K562 (cell line): ENCODE measurements around the gene USP2. TPM values are rescaled to one million over a fixed set of nuclear protein-coding genes. Genes with fewer than 3 reads are reported as not detected.

Experiments
- KDM5B ChIP-seq: fragments of 200-600 bp; sonication (generic); IDR thresholded peaks from 2 replicates; pipeline ENCODE4 v1.6.1; 2012; ENCODE audit warnings: low read depth, mild to moderate bottlenecking, moderate library complexity, low read length, control low read depth, inconsistent platforms; ENCODE audit not compliant: insufficient replicate concordance
- NFIC ChIP-seq: fragments of 450-650 bp; IDR thresholded peaks from 2 replicates; pipeline ENCODE4 v1.6.1; 2017; ENCODE audit warnings: mild to moderate bottlenecking, inconsistent platforms
- SIN3A ChIP-seq, 2 experiments: fragments of 150-350 bp in 1 of 2; IDR thresholded peaks; 2 replicates each; pipeline ENCODE4 v1.6.1; 2011 to 2016; ENCODE audit warnings: borderline replicate concordance in 2 of 2, low read depth in 2 of 2, low read length in 2 of 2, mild to moderate bottlenecking in 2 of 2, moderate library complexity in 2 of 2; ENCODE audit not compliant: control insufficient read depth in 1 of 2
- polyA plus RNA-seq, 8 experiments: library from polyadenylated mRNA; depleted of rRNA in 4 of 8; stranded (reverse) in 5 of 8; unstranded in 3 of 8; fragments of >200 nt; fragmentation: Nextera tagmentation in 2 of 8; fragmentation: Illumina TruSeq in 1 of 8; extraction: Ambion mirVana in 2 of 8; extraction: Trizol in 1 of 8; gene quantifications; 2 replicates each; pipeline versions ENCODE4 v1.2.1 to v1.2.3, GENCODE V29; 2011 to 2014; ENCODE audit warnings: inconsistent platforms in 1 of 8, missing spikeins in 1 of 8
- total RNA-seq, 7 experiments: library from RNA; depleted of rRNA in 6 of 7; stranded (reverse); fragments of >200 nt in 6 of 7; fragmentation: Illumina TruSeq in 2 of 7; extraction: Trizol in 2 of 7; gene quantifications; 2 replicates each; pipeline versions ENCODE4 v1.2.1 to v1.2.3, GENCODE V29; 2011 to 2021; ENCODE audit warnings: low replicate concordance in 1 of 7
- TF ChIP-seq, protein P1 (sequence below): fragments of 250-450 bp; sonication (Bioruptor Pico); IDR thresholded peaks from 2 replicates; pipeline ENCODE4 v1.4.0; 2020
- TF ChIP-seq, protein P2 (sequence below): fragments of 250-450 bp; sonication (Bioruptor Pico); IDR thresholded peaks from 2 replicates; pipeline ENCODE4 v1.9.0; 2021; ENCODE audit warnings: mild to moderate bottlenecking
- TF ChIP-seq, protein P3 (sequence below): fragments of 250-450 bp; sonication (Bioruptor Pico); IDR thresholded peaks from 2 replicates; pipeline ENCODE4 v1.4.0; 2020
- TF ChIP-seq, protein P4 (sequence below), 2 experiments: fragments of 450-650 bp; formaldehyde crosslinking in 1 of 2; IDR thresholded peaks; 2 replicates each; pipeline versions ENCODE4 v1.4.0 to v1.6.1; 2014 to 2020; ENCODE audit warnings: mild to moderate bottlenecking in 2 of 2, borderline replicate concordance in 1 of 2, low read depth in 1 of 2

The USP2 gene
- total and polyA plus RNA-seq, 9 of the 15 experiments (the other 6 are each of a cell fraction or from before 2014, with no cell fraction given): 2.8 to 16.9 (median 3.9) TPM

DNA sequence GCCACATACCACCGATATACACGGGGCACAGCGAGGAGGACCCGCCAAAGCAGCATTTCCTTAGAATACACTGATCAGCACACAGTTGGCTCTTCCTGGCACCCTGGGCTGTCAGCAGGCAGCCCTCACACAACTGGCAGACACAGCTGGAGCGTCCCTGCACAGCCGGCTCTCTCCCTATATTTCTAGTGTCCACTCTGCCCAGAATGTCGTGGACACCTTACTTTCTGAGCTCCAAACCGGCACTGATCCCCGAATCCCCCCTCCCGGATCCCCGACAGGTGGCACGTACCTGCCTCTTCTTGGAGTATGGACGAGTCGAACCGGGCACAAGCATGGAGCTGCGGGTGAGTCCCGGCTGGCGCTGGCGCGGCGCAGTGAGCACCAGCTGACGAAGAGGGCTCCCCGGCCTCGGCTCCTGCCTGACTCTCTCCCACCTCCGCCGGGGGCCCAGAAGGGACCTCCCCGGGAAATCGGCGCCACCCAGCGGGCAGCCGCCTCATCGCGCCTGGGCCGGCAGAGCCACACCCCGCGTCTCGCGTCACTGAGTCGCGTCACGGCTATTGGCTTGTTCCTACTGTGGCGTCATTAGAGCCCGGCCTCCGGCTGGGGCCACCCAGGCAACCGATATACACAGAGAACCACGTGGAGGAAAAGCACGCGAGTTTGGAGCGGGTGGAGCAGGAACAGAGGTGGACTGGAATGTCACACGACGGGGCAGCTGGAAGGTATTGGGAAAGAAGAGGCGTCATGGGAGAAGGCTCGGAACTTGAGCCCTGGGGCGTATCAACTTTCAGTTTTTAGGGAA lies at the start of gene USP2 (continued):
- TF ChIP-seq, protein P1, sequence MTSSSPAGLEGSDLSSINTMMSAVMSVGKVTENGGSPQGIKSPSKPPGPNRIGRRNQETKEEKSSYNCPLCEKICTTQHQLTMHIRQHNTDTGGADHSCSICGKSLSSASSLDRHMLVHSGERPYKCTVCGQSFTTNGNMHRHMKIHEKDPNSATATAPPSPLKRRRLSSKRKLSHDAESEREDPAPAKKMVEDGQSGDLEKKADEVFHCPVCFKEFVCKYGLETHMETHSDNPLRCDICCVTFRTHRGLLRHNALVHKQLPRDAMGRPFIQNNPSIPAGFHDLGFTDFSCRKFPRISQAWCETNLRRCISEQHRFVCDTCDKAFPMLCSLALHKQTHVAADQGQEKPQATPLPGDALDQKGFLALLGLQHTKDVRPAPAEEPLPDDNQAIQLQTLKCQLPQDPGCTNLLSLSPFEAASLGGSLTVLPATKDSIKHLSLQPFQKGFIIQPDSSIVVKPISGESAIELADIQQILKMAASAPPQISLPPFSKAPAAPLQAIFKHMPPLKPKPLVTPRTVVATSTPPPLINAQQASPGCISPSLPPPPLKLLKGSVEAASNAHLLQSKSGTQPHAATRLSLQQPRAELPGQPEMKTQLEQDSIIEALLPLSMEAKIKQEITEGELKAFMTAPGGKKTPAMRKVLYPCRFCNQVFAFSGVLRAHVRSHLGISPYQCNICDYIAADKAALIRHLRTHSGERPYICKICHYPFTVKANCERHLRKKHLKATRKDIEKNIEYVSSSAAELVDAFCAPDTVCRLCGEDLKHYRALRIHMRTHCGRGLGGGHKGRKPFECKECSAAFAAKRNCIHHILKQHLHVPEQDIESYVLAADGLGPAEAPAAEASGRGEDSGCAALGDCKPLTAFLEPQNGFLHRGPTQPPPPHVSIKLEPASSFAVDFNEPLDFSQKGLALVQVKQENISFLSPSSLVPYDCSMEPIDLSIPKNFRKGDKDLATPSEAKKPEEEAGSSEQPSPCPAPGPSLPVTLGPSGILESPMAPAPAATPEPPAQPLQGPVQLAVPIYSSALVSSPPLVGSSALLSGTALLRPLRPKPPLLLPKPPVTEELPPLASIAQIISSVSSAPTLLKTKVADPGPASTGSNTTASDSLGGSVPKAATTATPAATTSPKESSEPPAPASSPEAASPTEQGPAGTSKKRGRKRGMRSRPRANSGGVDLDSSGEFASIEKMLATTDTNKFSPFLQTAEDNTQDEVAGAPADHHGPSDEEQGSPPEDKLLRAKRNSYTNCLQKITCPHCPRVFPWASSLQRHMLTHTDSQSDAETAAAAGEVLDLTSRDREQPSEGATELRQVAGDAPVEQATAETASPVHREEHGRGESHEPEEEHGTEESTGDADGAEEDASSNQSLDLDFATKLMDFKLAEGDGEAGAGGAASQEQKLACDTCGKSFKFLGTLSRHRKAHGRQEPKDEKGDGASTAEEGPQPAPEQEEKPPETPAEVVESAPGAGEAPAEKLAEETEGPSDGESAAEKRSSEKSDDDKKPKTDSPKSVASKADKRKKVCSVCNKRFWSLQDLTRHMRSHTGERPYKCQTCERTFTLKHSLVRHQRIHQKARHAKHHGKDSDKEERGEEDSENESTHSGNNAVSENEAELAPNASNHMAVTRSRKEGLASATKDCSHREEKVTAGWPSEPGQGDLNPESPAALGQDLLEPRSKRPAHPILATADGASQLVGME: no peak
- TF ChIP-seq NFIC (no peak), SIN3A (IDR thresholded peaks at IDR 0.05; ENCODE audit: borderline replicate concordance in 2 of 2, control insufficient read depth in 1 of 2, low read depth in 2 of 2, low read length in 2 of 2) (peak; percentile 99), KDM5B (peak; percentile 50)
- TF ChIP-seq, protein P2, sequence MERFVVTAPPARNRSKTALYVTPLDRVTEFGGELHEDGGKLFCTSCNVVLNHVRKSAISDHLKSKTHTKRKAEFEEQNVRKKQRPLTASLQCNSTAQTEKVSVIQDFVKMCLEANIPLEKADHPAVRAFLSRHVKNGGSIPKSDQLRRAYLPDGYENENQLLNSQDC: no peak
- TF ChIP-seq, protein P3, sequence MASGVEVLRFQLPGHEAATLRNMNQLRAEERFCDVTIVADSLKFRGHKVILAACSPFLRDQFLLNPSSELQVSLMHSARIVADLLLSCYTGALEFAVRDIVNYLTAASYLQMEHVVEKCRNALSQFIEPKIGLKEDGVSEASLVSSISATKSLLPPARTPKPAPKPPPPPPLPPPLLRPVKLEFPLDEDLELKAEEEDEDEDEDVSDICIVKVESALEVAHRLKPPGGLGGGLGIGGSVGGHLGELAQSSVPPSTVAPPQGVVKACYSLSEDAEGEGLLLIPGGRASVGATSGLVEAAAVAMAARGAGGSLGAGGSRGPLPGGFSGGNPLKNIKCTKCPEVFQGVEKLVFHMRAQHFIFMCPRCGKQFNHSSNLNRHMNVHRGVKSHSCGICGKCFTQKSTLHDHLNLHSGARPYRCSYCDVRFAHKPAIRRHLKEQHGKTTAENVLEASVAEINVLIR: peak; percentile 86
- TF ChIP-seq, protein P4, sequence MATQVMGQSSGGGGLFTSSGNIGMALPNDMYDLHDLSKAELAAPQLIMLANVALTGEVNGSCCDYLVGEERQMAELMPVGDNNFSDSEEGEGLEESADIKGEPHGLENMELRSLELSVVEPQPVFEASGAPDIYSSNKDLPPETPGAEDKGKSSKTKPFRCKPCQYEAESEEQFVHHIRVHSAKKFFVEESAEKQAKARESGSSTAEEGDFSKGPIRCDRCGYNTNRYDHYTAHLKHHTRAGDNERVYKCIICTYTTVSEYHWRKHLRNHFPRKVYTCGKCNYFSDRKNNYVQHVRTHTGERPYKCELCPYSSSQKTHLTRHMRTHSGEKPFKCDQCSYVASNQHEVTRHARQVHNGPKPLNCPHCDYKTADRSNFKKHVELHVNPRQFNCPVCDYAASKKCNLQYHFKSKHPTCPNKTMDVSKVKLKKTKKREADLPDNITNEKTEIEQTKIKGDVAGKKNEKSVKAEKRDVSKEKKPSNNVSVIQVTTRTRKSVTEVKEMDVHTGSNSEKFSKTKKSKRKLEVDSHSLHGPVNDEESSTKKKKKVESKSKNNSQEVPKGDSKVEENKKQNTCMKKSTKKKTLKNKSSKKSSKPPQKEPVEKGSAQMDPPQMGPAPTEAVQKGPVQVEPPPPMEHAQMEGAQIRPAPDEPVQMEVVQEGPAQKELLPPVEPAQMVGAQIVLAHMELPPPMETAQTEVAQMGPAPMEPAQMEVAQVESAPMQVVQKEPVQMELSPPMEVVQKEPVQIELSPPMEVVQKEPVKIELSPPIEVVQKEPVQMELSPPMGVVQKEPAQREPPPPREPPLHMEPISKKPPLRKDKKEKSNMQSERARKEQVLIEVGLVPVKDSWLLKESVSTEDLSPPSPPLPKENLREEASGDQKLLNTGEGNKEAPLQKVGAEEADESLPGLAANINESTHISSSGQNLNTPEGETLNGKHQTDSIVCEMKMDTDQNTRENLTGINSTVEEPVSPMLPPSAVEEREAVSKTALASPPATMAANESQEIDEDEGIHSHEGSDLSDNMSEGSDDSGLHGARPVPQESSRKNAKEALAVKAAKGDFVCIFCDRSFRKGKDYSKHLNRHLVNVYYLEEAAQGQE (IDR thresholded peaks at IDR 0.05; ENCODE audit: borderline replicate concordance): peak; percentile 81
- TF ChIP-seq, protein P4 (CRISPR knock-in tag; IDR thresholded peaks at IDR 0.05; ENCODE audit: low read depth): no peak
